ENCODE measurements around the gene LOXL3. TPM values are rescaled to one million over a fixed set of nuclear protein-coding genes. Genes with fewer than 3 reads are reported as not detected.

LOXL3 gene
- total and polyA plus RNA-seq, 2 of the 8 experiments (the other 6 are each of a cell fraction or from before 2014, with no cell fraction given): 22.4 to 27.2 TPM

- TF ChIP-seq CTCF (IDR thresholded peaks at IDR 0.05; ENCODE audit: control extremely low read depth in 1 of 3, insufficient read depth in 1 of 3, low read depth in 1 of 3, low read length in 3 of 3): no peak
- TF ChIP-seq GABPA (IDR thresholded peaks at IDR 0.05; ENCODE audit: borderline replicate concordance, insufficient read depth, low read length): no peak
- TF ChIP-seq RXRA (IDR thresholded peaks at IDR 0.05; ENCODE audit: insufficient read depth, low read depth, low read length): no peak
- no peak for TF ChIP-seq MAX (IDR thresholded peaks at IDR 0.05)
Observed at GRCh38 chr2:74599676-74600075, 45.9 kb upstream of the LOXL3 start (continued).
